ENCODE data around the gene TMBIM6. TPM values are rescaled to one million over a fixed set of nuclear protein-coding genes. Genes with fewer than 3 reads are reported as not detected.

The TMBIM6 gene
- total RNA-seq, 2 experiments from 2014 or later, result 120 to 170 TPM

DNA sequence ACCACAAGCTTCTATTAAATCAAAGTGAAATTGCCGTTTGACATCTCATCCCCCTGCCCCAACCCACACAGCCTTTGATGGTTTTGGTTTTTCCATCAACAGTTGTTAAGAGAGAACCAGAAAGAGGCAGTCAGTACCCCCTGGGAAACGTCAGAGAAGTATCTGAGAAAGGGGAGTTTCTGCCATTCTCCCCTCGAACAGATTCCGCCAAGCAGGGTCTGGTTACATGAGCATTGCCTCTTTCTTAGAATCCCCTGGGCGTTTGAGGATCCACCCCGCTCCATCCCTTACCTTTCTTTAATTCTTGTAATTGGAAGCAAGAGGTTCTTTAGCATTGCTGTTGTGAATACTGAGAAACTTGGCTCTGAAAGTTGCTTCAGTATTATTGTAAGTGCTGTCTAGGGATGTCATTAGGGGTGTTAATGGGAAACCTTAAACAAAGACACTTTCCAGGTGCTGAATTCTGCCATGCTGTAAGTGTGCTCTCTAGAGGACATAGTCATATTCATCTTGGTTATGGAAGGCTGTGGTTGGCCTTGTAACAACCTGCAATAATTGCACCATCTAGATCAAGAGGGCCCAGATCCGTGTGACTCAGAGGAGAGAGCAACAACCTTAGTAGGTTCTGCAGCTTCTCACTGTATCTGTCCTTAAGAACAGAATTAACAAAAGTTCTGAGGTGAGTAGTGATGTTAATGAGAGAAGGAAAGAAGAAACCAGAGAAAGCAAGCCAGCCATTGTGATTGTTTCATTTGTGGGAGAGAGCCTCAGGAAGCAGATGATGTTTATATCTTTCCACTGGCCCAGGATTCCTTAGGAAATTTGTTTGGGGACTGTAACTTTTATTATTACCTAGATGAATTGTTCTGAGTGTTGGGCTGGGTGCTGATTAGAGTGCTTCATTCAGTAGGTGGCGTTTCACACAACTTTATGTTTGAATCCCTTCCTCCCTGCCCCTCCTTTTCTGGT is 9.0 kb downstream of the TMBIM6 start:
- Histone ChIP-seq H3K9me3 (ENCODE audit: low read length) (no peaks in the 10 kb centered on the region), H3K79me2 (ENCODE audit: insufficient read depth, low read depth, low read length) (peaks cover 91% of the 10 kb centered on the region), H3K36me3 (ENCODE audit: insufficient read depth, low read length) (peaks cover 94% of the 10 kb centered on the region), H3K4me2 (ENCODE audit: low read length) (peak overlapping the region; percentile 37), H3K27ac (ENCODE audit: low read depth, low read length, poor library complexity, severe bottlenecking) (peak overlapping the region; percentile 39), H2AFZ (ENCODE audit: low read length) (no peak overlapping the region), H3K9me2 (ENCODE audit: insufficient read depth, low read length) (no peaks in the 10 kb centered on the region), H3K4me3 (ENCODE audit: low read depth, low read length, poor library complexity, severe bottlenecking) (no peak overlapping the region), H4K20me1 (ENCODE audit: insufficient read depth, low read length) (peaks cover 44% of the 10 kb centered on the region), H3K4me1 (ENCODE audit: insufficient read depth, low read length, poor library complexity, severe bottlenecking) (peaks cover 61% of the 10 kb centered on the region)
- ChIA-PET POLR2A (interaction anchor here (0.7 kb wide), 1 partner anchor 362 kb away, joined by 4 read pairs; the partner anchor contains the start of gene COX14), CTCF (ENCODE audit: unreplicated experiment) (interaction anchor here (0.6 kb wide), 1 partner anchor 82 kb away, joined by 3 read pairs; no protein-coding TSS in a partner anchor)
- intact Hi-C loops (cut with micrococcal nuclease; ENCODE audit: unreplicated experiment), result no loop called here
- DNase-seq (ENCODE audit: low spot score), result peak; percentile 44
- TF ChIP-seq EZH2phosphoT487 (IDR thresholded peaks at IDR 0.05; ENCODE audit: borderline replicate concordance, low read depth, low read length), result no peak
- TF ChIP-seq, protein P1, sequence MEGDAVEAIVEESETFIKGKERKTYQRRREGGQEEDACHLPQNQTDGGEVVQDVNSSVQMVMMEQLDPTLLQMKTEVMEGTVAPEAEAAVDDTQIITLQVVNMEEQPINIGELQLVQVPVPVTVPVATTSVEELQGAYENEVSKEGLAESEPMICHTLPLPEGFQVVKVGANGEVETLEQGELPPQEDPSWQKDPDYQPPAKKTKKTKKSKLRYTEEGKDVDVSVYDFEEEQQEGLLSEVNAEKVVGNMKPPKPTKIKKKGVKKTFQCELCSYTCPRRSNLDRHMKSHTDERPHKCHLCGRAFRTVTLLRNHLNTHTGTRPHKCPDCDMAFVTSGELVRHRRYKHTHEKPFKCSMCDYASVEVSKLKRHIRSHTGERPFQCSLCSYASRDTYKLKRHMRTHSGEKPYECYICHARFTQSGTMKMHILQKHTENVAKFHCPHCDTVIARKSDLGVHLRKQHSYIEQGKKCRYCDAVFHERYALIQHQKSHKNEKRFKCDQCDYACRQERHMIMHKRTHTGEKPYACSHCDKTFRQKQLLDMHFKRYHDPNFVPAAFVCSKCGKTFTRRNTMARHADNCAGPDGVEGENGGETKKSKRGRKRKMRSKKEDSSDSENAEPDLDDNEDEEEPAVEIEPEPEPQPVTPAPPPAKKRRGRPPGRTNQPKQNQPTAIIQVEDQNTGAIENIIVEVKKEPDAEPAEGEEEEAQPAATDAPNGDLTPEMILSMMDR (conservative IDR thresholded peaks at IDR 0.05; ENCODE audit: low read length), result peak; percentile 60
- no TSS peak for BruUV-seq (replicated peaks)

DNA sequence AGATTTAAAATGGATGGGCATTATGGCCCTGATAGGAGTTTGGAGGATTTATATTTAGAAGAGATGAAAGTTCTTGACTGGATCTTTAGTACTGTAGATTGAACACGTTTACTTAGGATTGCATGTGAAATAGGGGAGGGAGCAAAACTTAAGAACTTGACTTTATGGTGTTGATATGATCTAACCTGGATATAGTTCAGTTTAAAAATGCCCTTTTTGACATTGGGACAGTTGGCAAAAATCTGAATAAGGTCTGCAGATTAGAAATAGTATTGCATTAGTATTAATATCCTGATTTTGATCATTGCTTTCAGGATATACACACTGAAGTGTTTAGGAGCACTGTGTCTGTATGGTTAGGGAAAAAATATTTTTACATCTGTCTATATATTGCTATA is 9.6 kb downstream of the TMBIM6 start:
- intact Hi-C loops (cut with micrococcal nuclease; ENCODE audit: unreplicated experiment), result no loop called here
- no peak overlapping the region for H3K4me3 ChIP-seq (ENCODE audit: low read depth, low read length, poor library complexity, severe bottlenecking)
- no peak overlapping the region for H3K27ac ChIP-seq (ENCODE audit: low read depth, low read length, poor library complexity, severe bottlenecking)
- ChIA-PET CTCF (ENCODE audit: unreplicated experiment) (no interaction called here), POLR2A (interaction anchor here (0.6 to 0.9 kb wide), 3 partner anchors 96 to 611 kb away, joined by 3 to 7 read pairs (median 3); no protein-coding TSS in a partner anchor)
- peaks cover 61% of the 10 kb centered on the region for H3K4me1 ChIP-seq (ENCODE audit: insufficient read depth, low read length, poor library complexity, severe bottlenecking)
- H3K9me2 ChIP-seq (ENCODE audit: insufficient read depth, low read length), result no peaks in the 10 kb centered on the region
- H3K4me2 ChIP-seq (ENCODE audit: low read length), result peak overlapping the region; percentile 37; the same call in 1 of the 2 replicates
- H3K9me3 ChIP-seq (ENCODE audit: low read length), result no peaks in the 10 kb centered on the region
- H2AFZ ChIP-seq (ENCODE audit: low read length), result no peak overlapping the region
- DNase-seq (ENCODE audit: low spot score), result no peak
- H4K20me1 ChIP-seq (ENCODE audit: insufficient read depth, low read length), result peaks cover 44% of the 10 kb centered on the region
- H3K79me2 ChIP-seq (ENCODE audit: insufficient read depth, low read depth, low read length), result peaks cover 85% of the 10 kb centered on the region
- no TSS peak for BruUV-seq (replicated peaks)
- no peak for TF ChIP-seq EZH2phosphoT487 (IDR thresholded peaks at IDR 0.05; ENCODE audit: borderline replicate concordance, low read depth, low read length)
- TF ChIP-seq, protein P1 (conservative IDR thresholded peaks at IDR 0.05; ENCODE audit: low read length), result no peak; the same call in 1 of the 2 replicates
- H3K36me3 ChIP-seq (ENCODE audit: insufficient read depth, low read length), result peaks cover 95% of the 10 kb centered on the region

Measured in OCI-LY7 (cell line).